Progenitor cell of endocrine pancreas (in vitro differentiated cells): ENCODE data around the gene ETV6. TPM values are rescaled to one million over a fixed set of nuclear protein-coding genes. Genes with fewer than 3 reads are reported as not detected.

Experiments used
- DNase-seq: peaks from one replicate; pipeline ENCODE4 v3.0.0; 2021; ENCODE audit warnings: low spot score; ENCODE audit not compliant: unreplicated experiment
- H3K27ac Mint-ChIP-seq: 2 replicates; pipeline ENCODE4 v1.8.0; 2021; ENCODE audit warnings: mild to moderate bottlenecking, moderate library complexity, mixed read lengths
- H3K27me3 Mint-ChIP-seq: 2 replicates; pipeline ENCODE4 v1.8.0; 2021; ENCODE audit warnings: mixed read lengths
- H3K36me3 Mint-ChIP-seq: 2 replicates; pipeline ENCODE4 v1.8.0; 2022; ENCODE audit warnings: mixed read lengths; ENCODE audit not compliant: insufficient read depth
- H3K4me1 Mint-ChIP-seq: 2 replicates; pipeline ENCODE4 v1.8.0; 2021; ENCODE audit warnings: low read depth, mixed read lengths
- H3K4me3 Mint-ChIP-seq: 2 replicates; pipeline ENCODE4 v1.8.0; 2021; ENCODE audit warnings: low read depth, mild to moderate bottlenecking, moderate library complexity, mixed read lengths
- H3K9me3 Mint-ChIP-seq: 2 replicates; pipeline ENCODE4 v1.8.0; 2021; ENCODE audit warnings: low read depth, mixed read lengths
- total RNA-seq: library from RNA; stranded (reverse); gene quantifications from 2 replicates; pipeline ENCODE4 v1.2.1, GENCODE V29; 2021
- TF ChIP-seq, protein P1 (sequence below): fragments of 200-600 bp; sonication (generic); IDR thresholded peaks from one replicate; pipeline ENCODE4 v1.5.0; 2021; ENCODE audit warnings: antibody characterized with exemption, mild to moderate bottlenecking; ENCODE audit not compliant: unreplicated experiment

Gene ETV6
- total RNA-seq, 1 donor from 2014 or later: 55.2 TPM

- H3K4me3 Mint-ChIP-seq: no peak overlapping the region
- no peak for DNase-seq
- peaks cover 7% of the 10 kb centered on the region for H3K36me3 Mint-ChIP-seq
- no peaks in the 10 kb centered on the region for H3K27me3 Mint-ChIP-seq
- no peaks in the 10 kb centered on the region for H3K9me3 Mint-ChIP-seq
- TF ChIP-seq, protein P1, sequence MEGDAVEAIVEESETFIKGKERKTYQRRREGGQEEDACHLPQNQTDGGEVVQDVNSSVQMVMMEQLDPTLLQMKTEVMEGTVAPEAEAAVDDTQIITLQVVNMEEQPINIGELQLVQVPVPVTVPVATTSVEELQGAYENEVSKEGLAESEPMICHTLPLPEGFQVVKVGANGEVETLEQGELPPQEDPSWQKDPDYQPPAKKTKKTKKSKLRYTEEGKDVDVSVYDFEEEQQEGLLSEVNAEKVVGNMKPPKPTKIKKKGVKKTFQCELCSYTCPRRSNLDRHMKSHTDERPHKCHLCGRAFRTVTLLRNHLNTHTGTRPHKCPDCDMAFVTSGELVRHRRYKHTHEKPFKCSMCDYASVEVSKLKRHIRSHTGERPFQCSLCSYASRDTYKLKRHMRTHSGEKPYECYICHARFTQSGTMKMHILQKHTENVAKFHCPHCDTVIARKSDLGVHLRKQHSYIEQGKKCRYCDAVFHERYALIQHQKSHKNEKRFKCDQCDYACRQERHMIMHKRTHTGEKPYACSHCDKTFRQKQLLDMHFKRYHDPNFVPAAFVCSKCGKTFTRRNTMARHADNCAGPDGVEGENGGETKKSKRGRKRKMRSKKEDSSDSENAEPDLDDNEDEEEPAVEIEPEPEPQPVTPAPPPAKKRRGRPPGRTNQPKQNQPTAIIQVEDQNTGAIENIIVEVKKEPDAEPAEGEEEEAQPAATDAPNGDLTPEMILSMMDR: no peak
- no peak overlapping the region for H3K27ac Mint-ChIP-seq
- H3K4me1 Mint-ChIP-seq: peaks cover 32% of the 10 kb centered on the region
Observed at GRCh38 chr12:11697131-11697530, 47.7 kb downstream of the ETV6 start.

DNA sequence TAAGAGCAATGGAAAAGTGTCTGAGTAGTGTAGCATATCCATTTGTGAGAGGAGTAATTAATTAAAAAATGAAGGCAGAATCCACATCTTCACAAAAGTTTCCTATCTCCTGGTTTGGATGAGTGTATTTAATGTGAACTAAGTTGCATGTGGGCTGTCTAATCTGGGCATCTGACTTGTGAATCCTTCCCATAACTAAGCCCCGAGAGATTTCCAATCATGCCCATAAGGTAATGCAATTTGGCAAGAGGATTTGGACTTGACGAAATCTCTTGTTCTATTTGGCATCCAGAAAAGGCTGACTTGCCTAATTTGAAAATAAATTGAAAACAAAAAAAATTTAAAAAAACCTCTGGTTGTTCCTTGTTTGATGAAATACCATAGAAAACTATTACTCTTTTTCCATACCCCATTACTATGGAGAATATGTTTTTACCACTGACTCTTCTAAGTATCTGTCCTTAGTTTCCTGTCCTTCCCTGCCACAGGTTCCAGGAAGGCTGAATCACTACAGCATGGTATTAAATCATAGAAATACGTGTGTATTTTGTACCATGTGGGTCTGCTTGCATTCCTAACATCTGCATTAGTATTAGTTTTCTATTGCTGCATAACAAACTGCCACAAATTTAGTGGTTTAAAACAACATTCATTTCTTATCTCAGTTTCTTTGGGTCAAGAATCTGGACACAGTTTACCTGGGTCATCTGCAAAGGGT lies 48.4 kb downstream of the ETV6 start:
- H3K27me3 Mint-ChIP-seq: no peaks in the 10 kb centered on the region
- no peak for DNase-seq
- H3K9me3 Mint-ChIP-seq: no peaks in the 10 kb centered on the region
- peaks cover 3% of the 10 kb centered on the region for H3K36me3 Mint-ChIP-seq
- TF ChIP-seq, protein P1: no peak
- peaks cover 32% of the 10 kb centered on the region for H3K4me1 Mint-ChIP-seq
- no peak overlapping the region for H3K27ac Mint-ChIP-seq
- no peak overlapping the region for H3K4me3 Mint-ChIP-seq

- H3K4me1 Mint-ChIP-seq: peaks cover 32% of the 10 kb centered on the region
- no peaks in the 10 kb centered on the region for H3K27me3 Mint-ChIP-seq
- TF ChIP-seq, protein P1: no peak
- no peaks in the 10 kb centered on the region for H3K9me3 Mint-ChIP-seq
- no peak for DNase-seq
- H3K36me3 Mint-ChIP-seq: peaks cover 2% of the 10 kb centered on the region
- no peak overlapping the region for H3K4me3 Mint-ChIP-seq
- no peak overlapping the region for H3K27ac Mint-ChIP-seq
Observed at GRCh38 chr12:11698729-11699128, 49.3 kb downstream of the ETV6 start.

DNA sequence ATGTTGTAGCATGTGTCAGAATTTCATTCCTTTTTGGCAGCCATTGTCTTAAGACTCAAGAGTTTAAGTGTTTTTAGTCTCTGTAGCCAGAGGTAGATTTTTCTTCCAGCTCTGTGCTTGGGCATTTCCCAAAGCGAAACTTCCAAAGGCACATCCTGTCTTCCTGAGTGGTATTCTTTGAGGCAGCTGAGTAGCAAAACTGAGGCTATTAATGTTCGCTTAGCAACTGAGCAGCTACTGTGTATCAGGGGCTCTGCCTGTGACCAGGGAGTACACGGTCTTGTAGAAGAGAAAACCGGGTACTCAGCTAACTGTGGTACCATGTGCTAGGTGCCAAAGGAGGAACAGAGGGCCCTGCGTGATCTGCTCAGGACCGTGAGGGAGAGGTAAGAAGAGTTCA lies 52.0 kb downstream of the ETV6 start:
- no peak overlapping the region for H3K4me3 Mint-ChIP-seq
- H3K27ac Mint-ChIP-seq: no peak overlapping the region
- H3K9me3 Mint-ChIP-seq: no peaks in the 10 kb centered on the region
- TF ChIP-seq, protein P1: no peak
- DNase-seq: no peak
- H3K4me1 Mint-ChIP-seq: peaks cover 36% of the 10 kb centered on the region
- H3K27me3 Mint-ChIP-seq: no peaks in the 10 kb centered on the region
- H3K36me3 Mint-ChIP-seq: peaks cover 3% of the 10 kb centered on the region

- Mint-ChIP-seq H3K4me3 (no peak overlapping the region), H3K4me1 (peaks cover 47% of the 10 kb centered on the region), H3K27me3 (no peaks in the 10 kb centered on the region), H3K27ac (no peak overlapping the region), H3K9me3 (no peaks in the 10 kb centered on the region), H3K36me3 (peaks cover 3% of the 10 kb centered on the region)
- no peak for DNase-seq
- TF ChIP-seq, protein P1: no peak
Observed at GRCh38 chr12:11702959-11703358, 53.5 kb downstream of the ETV6 start.
